Gastroesophageal sphincter (tissue), 4 donors: ENCODE results near the gene PEMT. TPM values are rescaled to one million over a fixed set of nuclear protein-coding genes. Genes with fewer than 3 reads are reported as not detected.
A peak's percentile ranks its signal among the peaks of the same experiment; 100 is the strongest.

Experiments used
- ATAC-seq: fragments of 150-250 bp; one replicate; pipeline ENCODE4 v1.9.1; 2016; ENCODE audit warnings: mild to moderate bottlenecking, moderate library complexity
- H3K27ac ChIP-seq, 4 donors: fragments of 200-600 bp; sonication (generic) in 3 of 4; 1 replicate in 3 of 4; 2 replicates in 1 of 4; pipeline ENCODE4 v1.5.1; 2016 to 2019
- H3K27me3 ChIP-seq: fragments of 200-600 bp; sonication (generic); one replicate; pipeline ENCODE4 v1.5.1; 2019
- H3K36me3 ChIP-seq, 2 donors: fragments of 200-600 bp; sonication (generic); one replicate each; pipeline ENCODE4 v1.5.1; 2019; ENCODE audit warnings: control low read depth in 1 of 2
- H3K4me1 ChIP-seq, 3 donors: fragments of 200-600 bp; sonication (generic); 1 replicate in 2 of 3; 2 replicates in 1 of 3; pipeline ENCODE4 v1.5.1; 2016 to 2019; ENCODE audit warnings: control low read depth in 2 of 3
- H3K4me3 ChIP-seq, 2 donors: fragments of 200-600 bp; sonication (generic); one replicate each; pipeline ENCODE4 v1.5.1; 2019; ENCODE audit warnings: mild to moderate bottlenecking in 1 of 2, moderate library complexity in 1 of 2
- H3K9me3 ChIP-seq, 3 donors: fragments of 200-600 bp; sonication (generic); one replicate each; pipeline ENCODE4 v1.5.1; 2017 to 2019; ENCODE audit warnings: control low read depth in 2 of 3
- EP300 ChIP-seq: sonication (generic); formaldehyde crosslinking; IDR thresholded peaks from one replicate; pipeline ENCODE4 v1.6.1; 2017; ENCODE audit warnings: antibody characterized with exemption, mild to moderate bottlenecking
- POLR2A ChIP-seq, 2 donors: fragments of 450-650 bp; IDR thresholded peaks; one replicate each; pipeline ENCODE4 v1.6.1; 2017; ENCODE audit warnings: antibody characterized with exemption in 2 of 2, mild to moderate bottlenecking in 2 of 2, moderate library complexity in 1 of 2
- POLR2AphosphoS5 ChIP-seq: sonication (generic); formaldehyde crosslinking; IDR thresholded peaks from one replicate; pipeline ENCODE4 v1.6.1; 2017; ENCODE audit warnings: antibody characterized with exemption
- WGBS, 2 donors: methylation state at CpG; one replicate each; pipeline ENCODE4 v1.1.5; 2018; ENCODE audit warnings: low coverage in 1 of 2; 5-methylcytosine and 5-hydroxymethylcytosine counted together
- total RNA-seq, 4 donors: library from RNA; depleted of rRNA; stranded (reverse); fragments of >200 nt; gene quantifications; one replicate each; pipeline ENCODE4 v1.1.0, GENCODE V29; 2016
- TF ChIP-seq, protein P1 (sequence below), 4 experiments: fragments of 200-600 bp in 2 of 4; fragments of 450-650 bp in 2 of 4; sonication (generic) in 1 of 4; IDR thresholded peaks; one replicate each; pipeline ENCODE4 v1.5.1; 2017 to 2019; ENCODE audit warnings: antibody characterized with exemption in 4 of 4, mild to moderate bottlenecking in 2 of 4, moderate library complexity in 2 of 4

Gene PEMT
- total RNA-seq, 4 donors from 2014 or later = 8.6 to 20.7 (median 17.5) TPM

- Histone ChIP-seq H3K4me3 (peak overlapping the region in 1 of 2 donors; percentile 73), H3K27ac (no peak overlapping the region), H3K36me3 (peaks cover 0 to 41% of the 10 kb centered on the region in 2 donors), H3K4me1 (peaks cover 0 to 26% (median 15%) of the 10 kb centered on the region in 3 donors), H3K9me3 (no peaks in the 10 kb centered on the region), H3K27me3 (no peaks in the 10 kb centered on the region)
- TF ChIP-seq POLR2AphosphoS5 (no peak), POLR2A (IDR thresholded peaks at IDR 0.05) (no peak), EP300 (no peak)
- TF ChIP-seq, protein P1, sequence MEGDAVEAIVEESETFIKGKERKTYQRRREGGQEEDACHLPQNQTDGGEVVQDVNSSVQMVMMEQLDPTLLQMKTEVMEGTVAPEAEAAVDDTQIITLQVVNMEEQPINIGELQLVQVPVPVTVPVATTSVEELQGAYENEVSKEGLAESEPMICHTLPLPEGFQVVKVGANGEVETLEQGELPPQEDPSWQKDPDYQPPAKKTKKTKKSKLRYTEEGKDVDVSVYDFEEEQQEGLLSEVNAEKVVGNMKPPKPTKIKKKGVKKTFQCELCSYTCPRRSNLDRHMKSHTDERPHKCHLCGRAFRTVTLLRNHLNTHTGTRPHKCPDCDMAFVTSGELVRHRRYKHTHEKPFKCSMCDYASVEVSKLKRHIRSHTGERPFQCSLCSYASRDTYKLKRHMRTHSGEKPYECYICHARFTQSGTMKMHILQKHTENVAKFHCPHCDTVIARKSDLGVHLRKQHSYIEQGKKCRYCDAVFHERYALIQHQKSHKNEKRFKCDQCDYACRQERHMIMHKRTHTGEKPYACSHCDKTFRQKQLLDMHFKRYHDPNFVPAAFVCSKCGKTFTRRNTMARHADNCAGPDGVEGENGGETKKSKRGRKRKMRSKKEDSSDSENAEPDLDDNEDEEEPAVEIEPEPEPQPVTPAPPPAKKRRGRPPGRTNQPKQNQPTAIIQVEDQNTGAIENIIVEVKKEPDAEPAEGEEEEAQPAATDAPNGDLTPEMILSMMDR (IDR thresholded peaks at IDR 0.05) = no peak
- 68 to 77% methylated on average over 5 to 6 of the region's 15 CpGs for WGBS, 2 donors
- ATAC-seq = no peak
These were observed 98.1 kb downstream of the PEMT start for GRCh38 chr17:17493249-17493985.

- no peak for TF ChIP-seq POLR2A (IDR thresholded peaks at IDR 0.05)
- TF ChIP-seq EP300 = no peak
- TF ChIP-seq, protein P1 (IDR thresholded peaks at IDR 0.05) = no peak
- no peak for TF ChIP-seq POLR2AphosphoS5
These were observed 98.9 kb downstream of the PEMT start for GRCh38 chr17:17492571-17492970.

DNA sequence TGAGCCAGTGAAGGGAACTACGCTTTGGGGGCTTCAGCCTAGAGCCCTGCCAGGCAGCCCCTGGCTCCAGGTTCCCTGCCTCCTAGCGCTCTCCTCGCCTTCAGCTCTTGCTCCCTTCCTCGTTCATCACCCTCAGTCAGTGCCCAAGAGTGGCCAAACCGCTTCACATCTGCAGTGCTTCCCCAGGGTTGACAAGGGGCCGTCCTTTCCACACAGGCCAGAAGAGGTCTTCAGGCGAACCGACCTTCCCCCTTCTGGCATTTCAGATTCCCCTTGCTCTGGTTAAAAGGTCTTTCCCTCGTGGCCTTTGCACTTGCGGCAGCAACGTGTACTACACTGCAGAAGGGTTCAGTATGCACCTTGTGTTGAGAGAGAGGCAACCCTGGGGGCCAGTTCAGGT lies 99.4 kb downstream of the PEMT start:
- Histone ChIP-seq H3K4me3 (no peak overlapping the region), H3K27ac (no peak overlapping the region), H3K27me3 (no peaks in the 10 kb centered on the region), H3K36me3 (peaks cover 0 to 55% of the 10 kb centered on the region in 2 donors), H3K4me1 (peaks cover 0 to 23% (median 13%) of the 10 kb centered on the region in 3 donors), H3K9me3 (no peaks in the 10 kb centered on the region)
- TF ChIP-seq POLR2A (IDR thresholded peaks at IDR 0.05) = no peak
- TF ChIP-seq, protein P1 (IDR thresholded peaks at IDR 0.05) = no peak
- WGBS, 2 donors = 74% methylated on average over 8 of the region's 11 CpGs; no CpG with 5 or more reads in 1 of the 2 donors
- ATAC-seq = no peak

More at GRCh38 chr17:17492571-17492970, 98.9 kb downstream of the PEMT start:
- ATAC-seq = no peak
- Histone ChIP-seq H3K27me3 (no peaks in the 10 kb centered on the region), H3K27ac (no peak overlapping the region), H3K9me3 (no peaks in the 10 kb centered on the region), H3K4me1 (peaks cover 0 to 26% (median 15%) of the 10 kb centered on the region in 3 donors), H3K4me3 (no peak overlapping the region), H3K36me3 (peaks cover 0 to 50% of the 10 kb centered on the region in 2 donors)
- WGBS, 2 donors = 90 to 100% methylated on average over 2 to 3 of the region's 9 CpGs

- Histone ChIP-seq H3K4me3 (no peak overlapping the region), H3K4me1 (peaks cover 0 to 19% (median 11%) of the 10 kb centered on the region in 3 donors), H3K36me3 (peaks cover 0 to 60% of the 10 kb centered on the region in 2 donors), H3K27ac (no peak overlapping the region), H3K9me3 (no peaks in the 10 kb centered on the region), H3K27me3 (no peaks in the 10 kb centered on the region)
- no peak for ATAC-seq
- TF ChIP-seq, protein P1 (IDR thresholded peaks at IDR 0.05) = no peak
- TF ChIP-seq POLR2A (IDR thresholded peaks at IDR 0.05) (no peak), POLR2AphosphoS5 (no peak), EP300 (no peak)
- WGBS, 2 donors = 71 to 93% methylated on average over 1 to 8 of the region's 17 CpGs
These were observed 99.9 kb downstream of the PEMT start for GRCh38 chr17:17491546-17491988.

- Histone ChIP-seq H3K27me3 (no peaks in the 10 kb centered on the region), H3K36me3 (peaks cover 0 to 65% of the 10 kb centered on the region in 2 donors), H3K4me1 (peaks cover 0 to 18% (median 11%) of the 10 kb centered on the region in 3 donors), H3K9me3 (no peaks in the 10 kb centered on the region), H3K4me3 (no peak overlapping the region), H3K27ac (no peak overlapping the region)
- ATAC-seq = no peak
- no peak for TF ChIP-seq POLR2A (IDR thresholded peaks at IDR 0.05)
- no peak for TF ChIP-seq EP300
- TF ChIP-seq, protein P1 (IDR thresholded peaks at IDR 0.05) = no peak
- no peak for TF ChIP-seq POLR2AphosphoS5
- WGBS, 2 donors = 83% methylated on average over 2 of the region's 10 CpGs; no CpG with 5 or more reads in 1 of the 2 donors
These were observed 100.5 kb downstream of the PEMT start for GRCh38 chr17:17491031-17491471.
